Measurements from ENCODE around the gene CENPS. TPM values are rescaled to one million over a fixed set of nuclear protein-coding genes. Genes with fewer than 3 reads are reported as not detected.

The CENPS gene
- total and polyA plus RNA-seq, 9 of the 15 experiments (the other 6 are each of a cell fraction or from before 2014, with no cell fraction given): 10.2 to 36.0 (median 26.0) TPM

GRCh38 chr1:10399444-10399941 lies 30.7 kb upstream of the CENPS start (continued):
- TF ChIP-seq, protein P1, sequence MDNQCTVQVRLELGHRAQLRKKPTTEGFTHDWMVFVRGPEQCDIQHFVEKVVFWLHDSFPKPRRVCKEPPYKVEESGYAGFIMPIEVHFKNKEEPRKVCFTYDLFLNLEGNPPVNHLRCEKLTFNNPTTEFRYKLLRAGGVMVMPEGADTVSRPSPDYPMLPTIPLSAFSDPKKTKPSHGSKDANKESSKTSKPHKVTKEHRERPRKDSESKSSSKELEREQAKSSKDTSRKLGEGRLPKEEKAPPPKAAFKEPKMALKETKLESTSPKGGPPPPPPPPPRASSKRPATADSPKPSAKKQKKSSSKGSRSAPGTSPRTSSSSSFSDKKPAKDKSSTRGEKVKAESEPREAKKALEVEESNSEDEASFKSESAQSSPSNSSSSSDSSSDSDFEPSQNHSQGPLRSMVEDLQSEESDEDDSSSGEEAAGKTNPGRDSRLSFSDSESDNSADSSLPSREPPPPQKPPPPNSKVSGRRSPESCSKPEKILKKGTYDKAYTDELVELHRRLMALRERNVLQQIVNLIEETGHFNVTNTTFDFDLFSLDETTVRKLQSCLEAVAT (IDR thresholded peaks at IDR 0.05): no peak
- no peak for TF ChIP-seq CCNT2 (IDR thresholded peaks at IDR 0.05; ENCODE audit: borderline replicate concordance, extremely low read depth, insufficient read length, low read depth, low read length)
- no peak for TF ChIP-seq TRIM24 (IDR thresholded peaks at IDR 0.05)
- peak; percentile 73 for TF ChIP-seq L3MBTL2 (IDR thresholded peaks at IDR 0.05)
- TF ChIP-seq, protein P2, sequence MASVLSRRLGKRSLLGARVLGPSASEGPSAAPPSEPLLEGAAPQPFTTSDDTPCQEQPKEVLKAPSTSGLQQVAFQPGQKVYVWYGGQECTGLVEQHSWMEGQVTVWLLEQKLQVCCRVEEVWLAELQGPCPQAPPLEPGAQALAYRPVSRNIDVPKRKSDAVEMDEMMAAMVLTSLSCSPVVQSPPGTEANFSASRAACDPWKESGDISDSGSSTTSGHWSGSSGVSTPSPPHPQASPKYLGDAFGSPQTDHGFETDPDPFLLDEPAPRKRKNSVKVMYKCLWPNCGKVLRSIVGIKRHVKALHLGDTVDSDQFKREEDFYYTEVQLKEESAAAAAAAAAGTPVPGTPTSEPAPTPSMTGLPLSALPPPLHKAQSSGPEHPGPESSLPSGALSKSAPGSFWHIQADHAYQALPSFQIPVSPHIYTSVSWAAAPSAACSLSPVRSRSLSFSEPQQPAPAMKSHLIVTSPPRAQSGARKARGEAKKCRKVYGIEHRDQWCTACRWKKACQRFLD (CRISPR knock-in tag; IDR thresholded peaks at IDR 0.05): peak; percentile 20; the same call in 1 of the 2 replicates
- TF ChIP-seq STAG1 (CRISPR knock-in tag; IDR thresholded peaks at IDR 0.05; ENCODE audit: borderline replicate concordance): no peak
- TF ChIP-seq PBX2 (CRISPR knock-in tag; IDR thresholded peaks at IDR 0.05; ENCODE audit: low read depth): no peak
- TF ChIP-seq PBX2 (tag; conservative IDR thresholded peaks at IDR 0.05; ENCODE audit: low read depth): no peak
- no peak for TF ChIP-seq SMARCC2 (IDR thresholded peaks at IDR 0.05; ENCODE audit: low read depth)
- no peak for TF ChIP-seq ZNF589 (CRISPR knock-in tag; IDR thresholded peaks at IDR 0.05; ENCODE audit: low read depth)
- TF ChIP-seq CBX3 (IDR thresholded peaks at IDR 0.05; ENCODE audit: borderline replicate concordance in 1 of 2, low read length in 2 of 2): no peak
- no peak for TF ChIP-seq THAP12 (CRISPR knock-in tag; IDR thresholded peaks at IDR 0.05)
- TF ChIP-seq ZNF592 (IDR thresholded peaks at IDR 0.05): peak; percentile 8; the same call in 1 of the 2 replicates
- no peak for TF ChIP-seq BACH1 (tag; IDR thresholded peaks at IDR 0.05)
- no peak for TF ChIP-seq PML (IDR thresholded peaks at IDR 0.05; ENCODE audit: low read length)

Measured in K562 (cell line).